T-helper 22 cell (primary cell): ENCODE measurements around the gene PSMB11.

Experiments used
- DNase-seq: peaks from one replicate; pipeline ENCODE4 v3.0.0-alpha.2; 2020; ENCODE audit warnings: low read depth

Gene PSMB11

DNA sequence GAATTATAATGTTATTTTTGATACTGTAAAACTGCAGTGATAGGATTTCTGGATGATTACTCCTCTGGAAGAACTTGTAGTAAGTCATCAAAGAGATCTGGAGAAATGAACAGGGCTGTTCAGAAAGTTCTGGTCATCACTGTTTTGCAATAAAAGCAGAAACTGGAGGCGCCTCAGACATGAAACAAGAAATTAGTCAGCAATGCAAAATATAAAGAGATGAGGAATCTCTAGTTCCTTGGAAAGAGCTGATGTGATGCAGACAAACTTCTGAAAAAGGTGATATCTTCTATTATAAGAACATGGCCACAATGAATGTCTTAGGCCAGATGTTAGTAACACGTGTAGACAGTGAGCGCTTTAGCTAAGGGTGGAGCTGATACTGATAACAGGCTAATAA, 43.4 kb downstream of the PSMB11 start:
- DNase-seq: no peak

DNA sequence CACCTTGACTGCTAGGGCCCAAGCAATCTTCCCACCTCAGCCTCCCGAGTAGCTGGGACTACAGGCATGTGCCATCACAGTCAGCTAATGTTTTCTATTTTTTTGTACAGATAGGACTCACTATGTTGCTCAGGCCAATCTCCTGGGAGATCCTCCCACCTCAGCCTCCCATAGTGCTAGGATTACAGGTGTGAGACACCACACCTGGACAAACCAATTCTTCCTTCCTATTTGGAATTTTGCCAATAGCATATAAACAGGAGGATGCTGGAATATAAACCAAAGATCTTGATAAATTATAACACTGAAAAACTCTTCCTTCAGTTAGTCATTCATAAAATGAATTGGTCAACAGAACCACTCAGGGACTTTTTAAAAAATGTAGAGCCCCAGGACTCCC, 44.6 kb downstream of the PSMB11 start:
- DNase-seq: no peak

- DNase-seq: no peak
Measured at GRCh38 chr14:23089498-23090253, 47.7 kb downstream of the PSMB11 start.

DNA sequence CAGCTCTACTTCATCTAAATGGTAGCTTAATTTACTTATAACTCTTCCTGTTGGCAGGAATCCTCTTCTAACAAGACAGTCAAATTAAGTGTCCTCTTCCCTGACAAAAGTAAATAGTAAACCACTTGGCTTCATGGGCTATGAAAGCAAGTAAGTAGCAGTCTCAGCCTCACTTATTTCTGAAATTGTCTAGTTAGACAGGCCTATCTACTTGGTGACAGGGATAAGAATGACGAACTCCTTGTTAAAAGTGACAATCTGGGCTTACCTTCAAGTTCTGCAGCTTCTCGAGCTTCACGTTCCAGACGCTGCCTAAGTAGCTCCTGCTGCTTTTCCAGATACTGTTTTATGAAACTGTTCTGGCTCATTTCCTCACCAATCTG, 48.2 kb downstream of the PSMB11 start:
- DNase-seq: no peak

- no peak for DNase-seq
Measured at GRCh38 chr14:23091294-23092225, 49.5 kb downstream of the PSMB11 start.

DNA sequence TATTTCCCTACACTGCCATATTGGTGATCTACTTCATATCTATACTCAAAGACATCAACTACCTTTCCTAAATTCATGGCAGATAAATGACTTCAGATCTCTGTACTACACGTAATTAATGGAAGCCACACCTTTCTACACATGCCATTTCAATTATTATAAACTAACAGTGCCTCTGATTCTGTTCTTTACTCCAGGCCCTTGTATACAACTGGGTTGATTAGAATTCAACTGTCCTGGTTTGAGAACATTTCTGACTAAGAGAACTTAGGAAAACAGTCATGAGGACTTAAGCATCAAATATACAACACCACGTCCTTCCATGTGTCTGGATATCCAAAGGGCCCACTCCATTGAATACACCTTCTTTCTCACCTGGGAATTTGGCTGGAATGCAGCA, 51.1 kb downstream of the PSMB11 start:
- no peak for DNase-seq

DNA sequence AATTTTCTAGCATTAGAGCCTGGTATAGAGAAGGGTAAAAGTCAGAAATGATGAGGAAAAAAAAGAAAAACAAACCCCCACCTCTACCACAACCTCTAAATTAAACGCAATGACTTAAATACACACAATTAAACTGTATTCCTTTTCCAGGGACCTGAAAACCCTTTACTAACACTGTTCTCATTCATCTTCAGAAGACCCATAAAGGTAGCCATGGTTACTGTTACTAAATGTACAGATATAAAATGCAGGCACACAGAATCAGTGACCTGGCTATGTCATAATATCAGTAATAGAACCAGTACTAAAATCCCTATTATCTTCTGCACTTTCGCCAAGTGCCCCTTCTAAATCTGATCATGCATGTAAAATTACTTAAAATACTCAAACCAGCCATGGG, 51.5 kb downstream of the PSMB11 start:
- DNase-seq: no peak
